ENCODE measurements around the gene MAP4K4. TPM values are rescaled to one million over a fixed set of nuclear protein-coding genes. Genes with fewer than 3 reads are reported as not detected.

Gene MAP4K4
- total RNA-seq, 1 donor = 19.7 TPM

DNA sequence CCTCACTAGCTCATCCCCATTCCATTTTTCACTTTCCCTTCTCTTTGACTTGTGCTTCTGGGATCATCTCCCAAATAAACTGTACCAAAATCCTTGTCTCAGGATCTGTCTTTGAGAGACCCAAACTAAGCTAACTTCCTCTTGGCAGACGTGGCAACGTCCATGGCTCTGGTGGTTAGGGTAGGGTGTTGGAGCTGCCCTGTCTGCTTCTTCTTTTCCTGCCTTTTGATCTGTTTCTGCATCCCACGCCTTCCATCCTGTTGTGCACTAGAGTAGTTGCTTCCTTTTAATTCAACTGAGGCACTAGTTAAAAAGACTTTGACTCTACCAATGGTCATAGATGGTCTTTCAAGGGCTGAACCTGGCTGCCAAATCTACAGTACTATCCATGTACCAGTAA, 5.5 kb upstream of the MAP4K4 start:
- DNase-seq (ENCODE audit: low read depth in 2 of 3, low spot score in 2 of 3) = no peak

DNA sequence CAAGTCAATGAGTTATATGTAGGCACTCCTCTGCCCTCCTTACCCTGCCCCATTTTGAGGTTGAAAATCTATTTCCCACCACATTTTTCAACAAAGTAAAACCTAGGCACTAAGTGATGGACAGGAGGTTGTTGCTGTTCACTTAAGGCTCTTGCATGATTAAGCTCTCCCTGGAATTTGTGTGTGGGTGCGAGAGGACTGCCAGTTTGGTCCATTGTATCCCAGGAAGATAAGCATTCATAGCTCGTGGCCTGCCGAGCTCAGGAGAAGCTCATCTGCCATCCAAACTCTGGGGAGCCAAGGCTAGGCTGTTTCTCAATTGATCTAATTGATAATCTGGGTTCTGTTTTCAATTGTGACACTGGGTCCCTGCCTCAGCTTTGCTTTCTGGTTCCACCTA, 4.7 kb upstream of the MAP4K4 start:
- DNase-seq (ENCODE audit: low read depth in 2 of 3, low spot score in 2 of 3) = no peak

DNA sequence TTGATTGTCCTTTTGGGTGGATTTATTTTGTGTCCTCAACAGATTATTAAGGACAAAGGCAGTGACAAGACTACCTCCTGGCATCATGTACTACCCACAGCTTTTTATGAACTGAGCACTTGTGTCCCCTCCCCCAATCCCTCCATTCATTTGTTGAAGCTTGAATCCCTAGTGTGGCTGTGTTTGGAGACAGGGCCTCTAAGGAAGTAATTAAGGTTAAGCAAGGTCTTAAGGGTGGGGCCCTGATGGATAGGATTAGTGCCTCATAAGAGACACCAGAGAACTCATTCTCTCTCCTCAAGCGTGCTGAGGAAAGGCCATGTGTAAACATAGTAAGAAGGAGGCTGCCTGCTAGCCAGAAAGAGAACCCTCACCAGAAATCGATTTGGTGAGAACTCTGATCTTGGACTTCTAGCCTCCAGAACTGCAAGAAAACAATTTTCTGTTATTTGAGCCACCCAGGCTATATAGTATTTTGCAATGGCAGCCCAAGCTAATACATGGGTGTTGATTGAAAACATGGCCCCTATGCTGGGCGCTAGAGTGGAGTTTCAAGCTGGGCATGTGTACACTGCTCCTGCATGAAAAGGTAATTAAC, 3.4 kb upstream of the MAP4K4 start:
- DNase-seq (ENCODE audit: low read depth in 2 of 3, low spot score in 2 of 3) = no peak

DNA sequence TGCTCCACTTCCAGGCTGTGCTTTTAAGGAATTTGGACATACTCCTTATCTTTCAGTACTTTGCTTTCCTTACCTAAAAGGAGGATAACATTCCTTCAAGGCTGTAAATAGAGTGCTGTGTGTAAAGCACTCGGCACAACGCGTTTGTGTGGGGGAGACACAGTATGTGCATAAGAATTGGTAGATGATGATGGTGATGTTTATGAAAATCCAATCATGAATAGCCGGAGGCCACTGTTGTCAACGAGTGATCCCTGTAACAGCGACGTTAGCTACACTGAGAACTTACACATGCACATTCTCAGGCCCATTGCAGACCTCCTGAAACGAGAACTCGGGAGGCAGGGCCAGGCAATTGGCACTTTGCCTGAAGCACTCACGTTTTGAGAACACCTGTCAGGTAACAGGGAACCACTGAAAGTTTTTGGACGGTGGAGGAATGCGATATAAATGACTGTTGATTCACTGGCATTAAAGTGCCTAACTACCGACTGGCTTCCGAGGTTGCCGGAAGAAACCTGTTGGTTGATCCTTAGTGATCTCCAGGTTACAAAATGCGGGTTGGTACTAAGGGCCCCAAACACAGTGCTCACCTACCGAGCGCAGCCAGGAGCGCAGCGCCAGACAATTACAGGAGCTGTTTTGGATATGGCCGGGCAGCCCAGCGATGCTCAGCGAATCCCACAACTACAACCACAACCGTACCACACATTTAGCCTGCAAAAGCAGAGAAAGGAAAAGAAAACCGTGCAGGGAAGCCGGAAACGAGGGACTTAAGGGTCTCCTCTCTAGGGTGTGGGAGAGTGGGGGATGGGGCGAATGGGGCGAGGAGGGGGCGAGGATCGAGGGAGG, 1.0 kb upstream of the MAP4K4 start:
- DNase-seq (ENCODE audit: low read depth in 2 of 3, low spot score in 2 of 3) = no peak

DNA sequence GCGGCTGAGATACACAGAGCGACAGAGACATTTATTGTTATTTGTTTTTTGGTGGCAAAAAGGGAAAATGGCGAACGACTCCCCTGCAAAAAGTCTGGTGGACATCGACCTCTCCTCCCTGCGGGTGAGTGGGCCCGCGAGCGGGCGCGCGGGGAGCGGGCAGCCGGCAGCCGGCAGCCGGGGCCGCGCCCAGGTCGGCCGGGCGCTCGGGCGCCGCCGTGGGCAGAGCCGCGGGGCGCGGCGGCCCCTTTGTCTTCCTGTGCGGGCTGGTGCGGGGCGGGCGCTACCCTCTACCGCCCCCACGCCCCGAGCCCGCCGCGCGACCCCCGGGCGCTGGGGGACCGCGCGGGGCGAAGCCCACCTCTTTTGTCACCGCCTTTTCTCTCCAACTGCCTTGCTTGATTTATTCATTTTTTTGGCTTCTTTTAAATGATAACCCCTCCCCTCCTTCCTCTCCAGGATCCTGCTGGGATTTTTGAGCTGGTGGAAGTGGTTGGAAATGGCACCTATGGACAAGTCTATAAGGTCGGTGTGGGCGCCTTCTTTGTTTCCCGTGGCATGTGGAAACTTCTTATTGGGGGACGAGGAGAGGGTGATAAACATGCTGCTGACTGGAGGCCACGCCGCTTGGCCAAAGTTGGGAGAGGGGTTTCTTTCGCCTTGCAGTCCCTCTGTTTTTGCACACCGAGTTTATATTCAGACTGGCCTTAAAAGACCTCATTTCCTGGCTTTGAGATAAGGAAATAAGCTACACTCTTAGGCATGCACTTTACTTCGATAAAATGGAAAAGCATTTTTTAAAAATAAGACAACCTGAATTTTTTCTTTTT, 722 bp downstream of the MAP4K4 start:
- peak in 2 of 3 donors; percentile 27 to 32 for DNase-seq (ENCODE audit: low read depth in 2 of 3, low spot score in 2 of 3)

DNA sequence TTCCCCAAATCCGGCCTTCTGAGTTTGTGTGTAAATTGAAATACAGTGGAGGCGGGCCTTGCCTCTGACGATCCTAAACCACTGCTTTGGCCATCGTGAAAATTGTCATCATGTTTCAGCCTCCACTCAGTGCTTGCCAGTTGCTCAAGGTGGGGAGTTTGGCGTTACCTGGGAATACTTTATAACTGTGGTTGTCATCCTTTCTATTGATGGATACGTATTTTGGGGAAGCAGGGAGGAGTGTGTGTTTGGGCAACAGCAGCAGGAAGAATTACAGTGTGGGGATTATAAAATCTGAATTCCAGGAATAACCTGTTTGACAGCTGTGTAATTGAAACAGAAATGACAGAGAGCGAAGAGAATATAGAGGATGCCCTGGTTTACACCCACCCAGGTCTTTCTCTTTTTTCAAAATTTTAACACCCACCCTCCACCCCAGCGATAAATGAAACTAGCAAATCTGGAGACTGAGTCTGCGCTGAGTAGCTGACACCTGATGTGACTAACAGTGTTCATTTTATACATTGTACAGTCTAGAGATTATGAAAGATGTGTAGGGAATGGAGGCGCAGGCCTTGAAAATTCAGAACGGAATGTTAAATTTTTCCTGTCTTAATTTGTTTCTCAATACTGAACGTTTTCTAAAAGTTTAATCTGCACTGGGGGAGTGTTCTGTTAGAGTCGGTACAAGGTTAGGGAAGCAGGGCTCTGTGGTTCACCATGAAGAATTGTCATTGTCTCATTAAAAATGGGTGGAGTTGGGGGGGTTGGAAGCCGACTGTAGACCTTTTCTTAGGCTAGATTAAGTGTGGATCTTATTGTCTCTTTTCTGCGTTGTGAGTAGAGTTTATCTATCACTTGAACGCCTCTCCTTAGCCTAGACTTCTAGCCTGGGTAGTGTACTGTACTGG, 1.6 kb downstream of the MAP4K4 start:
- DNase-seq (ENCODE audit: low read depth in 2 of 3, low spot score in 2 of 3) = peak in 1 of 3 donors; percentile 37

DNA sequence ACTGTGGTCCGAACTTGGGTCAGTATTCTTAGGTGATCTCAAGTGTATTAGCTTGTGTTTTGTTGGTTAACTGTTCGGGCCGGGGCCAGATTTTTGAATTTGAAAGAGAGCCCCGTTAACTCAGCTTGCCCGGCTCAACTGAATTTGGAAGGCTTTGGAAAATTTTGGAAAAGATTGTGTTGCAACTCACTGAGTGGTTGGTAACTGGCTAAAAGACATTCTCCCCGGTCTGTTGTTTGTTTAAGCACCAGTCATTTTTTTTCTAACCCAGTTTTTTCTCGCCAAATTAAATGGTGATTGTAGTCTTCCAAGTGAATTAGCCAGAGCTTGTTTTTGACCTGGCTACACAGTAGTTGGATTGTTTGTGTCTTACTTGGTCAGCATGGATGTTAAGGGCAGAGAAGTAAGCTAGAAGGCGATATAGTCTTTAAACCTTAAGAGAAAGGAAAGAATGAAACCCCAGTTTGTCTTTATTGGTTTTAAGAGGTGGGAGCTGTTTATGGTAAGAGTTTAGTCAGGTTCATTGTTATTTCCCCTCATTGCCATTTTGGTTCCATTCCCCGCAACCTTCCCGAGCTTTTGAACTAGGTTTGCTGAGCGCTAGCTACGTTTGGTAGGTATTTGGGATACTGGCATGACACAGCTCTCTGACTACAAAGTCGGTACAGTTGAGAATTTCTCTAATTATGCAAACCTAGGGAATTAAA, 2.4 kb downstream of the MAP4K4 start:
- no peak for DNase-seq (ENCODE audit: low read depth in 2 of 3, low spot score in 2 of 3)

DNA sequence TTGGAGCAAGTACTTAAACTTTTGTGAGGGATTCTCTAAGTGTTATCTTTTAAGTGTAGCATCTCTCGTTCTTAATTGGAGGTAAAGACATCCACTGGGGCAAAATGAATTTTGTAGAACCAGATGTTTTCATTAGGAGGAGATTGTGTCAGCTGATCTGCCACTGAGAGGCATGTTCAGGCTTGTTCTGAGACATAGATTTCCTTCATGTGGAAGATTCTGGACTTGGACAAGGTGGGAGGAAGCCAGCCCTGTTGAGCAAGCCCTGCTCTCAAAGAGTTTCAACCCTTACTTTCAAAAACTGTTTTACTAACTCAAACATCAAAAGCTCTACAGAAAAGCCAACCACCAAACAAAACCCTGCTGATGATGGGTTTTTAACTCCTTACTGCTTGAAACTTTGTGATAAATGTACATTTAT, 6.5 kb downstream of the MAP4K4 start:
- no peak for DNase-seq (ENCODE audit: low read depth in 2 of 3, low spot score in 2 of 3)

DNA sequence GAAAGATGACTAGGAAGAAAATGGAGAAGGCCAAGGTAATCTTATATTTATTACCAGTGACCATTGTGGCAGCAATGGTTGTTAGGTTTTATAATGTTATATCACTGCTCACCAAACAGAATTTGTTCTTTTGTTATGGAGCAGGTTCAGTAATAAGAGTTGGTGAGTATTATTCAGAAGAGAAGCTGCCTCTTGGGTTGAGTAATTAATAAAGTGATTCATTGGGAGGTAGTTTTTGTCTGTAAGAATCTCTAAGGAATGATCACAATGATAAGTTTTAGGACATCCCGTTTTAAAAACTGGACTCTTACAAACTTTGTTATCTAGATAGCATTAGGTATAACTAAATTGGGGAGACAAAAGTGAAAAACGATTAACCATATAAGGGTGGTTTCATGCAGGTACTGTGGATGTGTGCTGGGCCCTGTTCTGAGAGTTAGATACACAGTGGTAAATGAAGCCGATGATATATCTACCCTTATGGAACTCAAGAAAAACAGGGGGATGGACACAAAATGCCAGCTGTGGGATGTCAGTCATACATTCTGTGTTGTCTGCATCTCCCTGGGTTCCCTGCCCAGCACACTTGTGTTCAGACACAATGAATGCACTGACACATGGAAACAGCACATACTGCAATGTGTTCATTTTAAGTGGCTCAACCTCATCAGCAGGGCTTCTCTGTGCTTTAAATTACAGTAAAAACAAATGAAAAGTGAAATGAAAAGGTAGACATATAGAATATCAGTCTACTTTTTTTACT, 7.5 kb downstream of the MAP4K4 start:
- no peak for DNase-seq (ENCODE audit: low read depth in 2 of 3, low spot score in 2 of 3)

DNA sequence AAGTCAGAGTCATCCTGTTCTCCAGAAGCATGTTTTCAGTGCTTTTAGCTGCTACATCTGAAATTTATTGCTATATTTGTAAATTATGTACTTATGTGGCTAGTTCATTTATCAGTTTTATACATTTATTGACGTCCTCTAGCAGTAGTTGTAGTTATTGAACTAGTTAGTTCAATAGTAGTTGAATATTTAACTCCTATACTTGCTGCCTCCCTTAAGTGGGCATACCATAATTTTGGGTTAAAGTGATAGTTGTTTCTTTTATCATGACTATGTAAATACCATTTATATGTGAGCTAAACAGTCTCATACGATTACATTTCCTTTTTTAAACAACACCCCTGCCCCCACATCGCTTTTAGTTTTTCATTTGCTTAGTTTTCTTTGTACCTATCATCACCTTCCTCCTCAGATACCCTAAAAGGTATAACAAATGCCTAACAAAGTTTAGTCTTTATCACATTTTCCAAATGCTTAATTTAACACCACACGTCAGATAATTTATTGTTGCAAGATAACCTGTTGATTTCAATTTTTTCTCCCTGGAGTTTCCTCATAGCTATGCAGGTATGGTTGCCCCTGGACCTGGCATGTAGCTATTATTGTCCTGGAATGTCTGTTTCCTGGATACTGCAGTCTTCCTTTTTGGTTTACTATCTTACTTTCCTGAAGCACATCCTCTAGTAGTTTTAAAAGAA, 8.8 kb downstream of the MAP4K4 start:
- DNase-seq (ENCODE audit: low read depth in 2 of 3, low spot score in 2 of 3) = no peak

DNA sequence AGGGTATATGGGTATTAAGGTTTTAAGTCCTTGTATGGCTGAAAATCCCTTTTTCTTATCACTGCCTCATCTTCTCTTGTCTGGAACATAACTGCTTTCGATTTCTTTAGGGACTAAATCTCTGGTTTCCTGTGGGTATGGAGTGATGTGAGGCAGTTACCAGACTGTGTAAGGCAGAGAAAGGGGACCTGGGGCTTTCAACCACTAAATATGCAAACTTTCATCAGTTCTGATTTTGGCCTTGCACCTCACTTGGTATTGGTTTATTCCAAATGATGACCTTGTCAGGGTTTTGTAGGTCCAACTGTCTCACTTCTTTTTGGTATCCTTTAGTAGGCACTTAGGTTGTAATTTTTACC, 9.3 kb downstream of the MAP4K4 start:
- peak in 1 of 3 donors; percentile 40 for DNase-seq (ENCODE audit: low read depth in 2 of 3, low spot score in 2 of 3)

DNA sequence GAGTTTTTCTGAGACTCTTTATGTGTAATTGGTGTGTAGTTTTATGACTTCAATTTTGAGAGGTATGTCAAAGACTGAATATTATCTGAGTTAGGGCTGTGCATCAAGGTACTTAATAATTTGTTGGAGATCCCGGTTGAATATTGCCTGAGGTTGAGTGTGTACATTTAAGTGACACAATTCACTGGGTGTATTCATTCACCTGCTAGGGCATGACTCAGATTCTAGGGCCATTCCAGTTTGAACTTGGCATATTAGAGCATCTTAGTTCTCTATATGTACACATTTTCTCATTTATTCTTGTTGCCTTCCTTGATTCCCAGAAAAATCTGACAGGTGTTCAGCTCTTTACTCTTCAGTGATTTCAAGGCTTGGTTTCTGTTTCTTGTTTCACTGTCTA, 12.5 kb downstream of the MAP4K4 start:
- DNase-seq (ENCODE audit: low read depth in 2 of 3, low spot score in 2 of 3) = no peak

DNA sequence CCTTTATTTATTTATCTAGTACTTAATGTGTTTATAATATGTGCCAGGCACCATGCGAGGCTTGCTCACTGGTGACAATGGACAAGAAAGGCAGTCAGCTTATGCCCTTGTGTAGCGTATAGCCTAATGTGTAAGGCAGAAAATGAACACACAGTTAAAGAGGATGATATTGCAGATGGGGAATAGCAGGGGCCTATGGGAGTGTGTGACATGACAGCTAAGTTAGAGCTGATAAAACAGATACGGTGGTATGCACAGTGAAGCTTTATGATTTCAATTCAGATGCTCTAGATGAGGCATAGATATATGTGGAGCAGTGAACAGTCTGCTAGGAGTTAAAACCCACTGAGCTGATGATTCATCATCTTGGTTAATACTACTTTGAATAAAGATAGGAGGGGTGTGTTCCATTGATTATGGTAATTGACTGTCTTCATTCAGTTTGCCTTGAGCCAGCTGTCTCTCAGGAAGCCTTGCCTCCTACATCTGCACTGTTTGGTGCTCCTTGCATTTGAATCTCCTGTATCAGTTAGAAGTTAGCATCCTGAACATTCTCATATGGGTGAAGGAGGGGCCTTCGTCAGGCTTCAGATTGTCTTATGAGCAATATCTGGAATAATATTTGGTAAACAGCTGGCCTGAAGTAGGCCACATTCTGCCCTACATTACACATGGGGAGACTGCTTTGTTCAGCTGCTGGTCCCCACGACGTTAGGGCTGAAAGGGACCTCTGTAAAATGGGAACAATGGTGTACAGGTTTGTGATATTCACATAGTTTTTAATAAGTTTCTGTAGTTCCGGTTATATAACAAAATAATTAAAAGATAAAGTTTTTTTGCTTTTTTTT, 13.2 kb downstream of the MAP4K4 start:
- DNase-seq (ENCODE audit: low read depth in 2 of 3, low spot score in 2 of 3) = no peak

DNA sequence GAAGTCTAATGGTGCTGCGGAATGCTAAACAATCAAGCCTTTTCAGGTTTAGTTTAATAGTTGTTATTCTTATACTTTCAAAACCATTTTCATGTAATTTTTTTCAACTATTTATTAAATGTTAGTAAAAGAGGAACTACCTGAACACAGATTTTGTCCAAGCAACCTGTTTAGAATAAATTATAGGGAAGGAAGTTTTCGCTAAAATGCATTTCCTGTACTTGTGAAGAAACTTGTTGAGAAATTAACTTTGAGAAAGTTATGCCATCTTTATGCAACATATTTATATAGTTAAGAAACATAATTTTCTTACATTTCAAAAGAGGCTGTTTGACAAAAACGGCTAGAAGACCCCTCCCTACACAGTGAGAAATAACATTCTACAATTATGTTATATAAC, 16.6 kb downstream of the MAP4K4 start:
- peak in 1 of 3 donors; percentile 74 for DNase-seq (ENCODE audit: low read depth in 2 of 3, low spot score in 2 of 3)

DNA sequence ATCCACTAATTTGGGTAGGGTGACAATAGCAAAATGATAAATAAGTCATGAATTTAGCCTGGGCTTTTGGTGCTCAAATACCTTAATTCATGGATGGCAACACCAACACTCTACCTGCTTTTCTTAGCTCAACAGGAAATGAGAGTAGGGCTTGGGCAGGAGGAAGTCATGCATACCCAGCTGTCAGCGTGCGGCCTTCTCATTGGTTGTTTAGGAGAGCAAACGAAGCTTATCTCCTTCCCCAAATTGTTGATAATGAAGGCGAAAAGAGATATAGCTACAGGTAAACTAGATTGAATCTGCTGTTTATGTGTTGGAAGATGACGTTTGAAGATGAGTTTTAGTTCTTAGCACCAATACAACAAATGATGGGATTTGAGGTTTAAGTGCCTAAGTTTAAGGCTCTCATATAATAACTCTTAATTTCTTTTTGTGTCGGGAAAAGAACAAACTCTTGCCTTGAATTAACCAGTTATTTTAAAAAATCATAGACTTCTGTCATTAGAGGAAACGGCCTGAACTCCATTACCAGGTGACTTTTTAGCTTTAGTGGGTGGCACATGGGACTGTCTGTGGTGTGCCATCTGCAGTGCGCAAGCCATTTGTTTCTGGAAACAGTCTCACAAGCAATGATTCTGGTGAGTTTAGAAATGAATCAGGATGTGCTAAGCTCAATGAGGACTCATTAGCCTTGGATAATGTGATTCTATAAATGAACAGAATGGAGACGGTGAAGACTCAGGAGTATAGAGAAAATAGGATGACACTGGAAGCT, 19.8 kb downstream of the MAP4K4 start:
- no peak for DNase-seq (ENCODE audit: low read depth in 2 of 3, low spot score in 2 of 3)

DNA sequence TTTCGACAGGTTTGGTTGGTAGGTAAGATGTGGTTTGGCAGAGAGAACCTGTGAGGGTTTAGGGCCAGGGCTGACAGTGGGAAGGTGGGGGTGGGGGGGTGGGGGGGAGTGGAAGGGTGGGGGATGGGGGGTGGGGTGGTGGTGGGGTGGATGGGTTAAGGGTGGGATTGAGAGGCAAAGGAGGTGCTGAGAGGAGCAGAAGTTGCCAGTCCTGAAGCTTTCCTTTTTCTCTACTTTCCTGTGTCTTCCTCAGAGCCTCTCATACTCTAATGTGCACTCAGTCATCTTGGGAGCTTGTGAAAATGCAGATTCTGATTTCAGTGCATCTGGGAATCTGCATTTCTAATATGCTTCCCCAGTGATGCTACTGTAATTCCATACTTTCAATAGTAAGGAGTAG, 21.0 kb downstream of the MAP4K4 start:
- DNase-seq (ENCODE audit: low read depth in 2 of 3, low spot score in 2 of 3) = no peak
